Measurements from ENCODE around the gene CDHR1.

DNA sequence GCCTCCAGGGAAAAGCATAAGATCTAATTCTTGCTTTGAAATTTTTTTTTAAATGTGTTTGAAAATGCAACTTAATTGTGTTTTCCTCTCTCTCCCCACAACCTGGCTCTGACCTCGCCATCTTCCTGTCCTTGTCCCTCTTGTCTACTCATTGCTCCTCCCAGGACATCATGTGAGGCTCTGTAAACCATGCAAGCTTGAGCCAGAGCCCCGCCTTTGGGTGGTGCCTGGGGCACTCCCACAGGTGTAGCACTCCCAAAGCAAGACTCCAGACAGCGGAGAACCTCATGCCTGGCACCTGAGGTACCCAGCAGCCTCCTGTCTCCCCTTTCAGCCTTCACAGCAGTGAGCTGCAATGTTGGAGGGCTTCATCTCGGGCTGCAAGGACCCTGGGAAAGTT, 9.8 kb upstream of the CDHR1 start:
- TF ChIP-seq, protein P1, sequence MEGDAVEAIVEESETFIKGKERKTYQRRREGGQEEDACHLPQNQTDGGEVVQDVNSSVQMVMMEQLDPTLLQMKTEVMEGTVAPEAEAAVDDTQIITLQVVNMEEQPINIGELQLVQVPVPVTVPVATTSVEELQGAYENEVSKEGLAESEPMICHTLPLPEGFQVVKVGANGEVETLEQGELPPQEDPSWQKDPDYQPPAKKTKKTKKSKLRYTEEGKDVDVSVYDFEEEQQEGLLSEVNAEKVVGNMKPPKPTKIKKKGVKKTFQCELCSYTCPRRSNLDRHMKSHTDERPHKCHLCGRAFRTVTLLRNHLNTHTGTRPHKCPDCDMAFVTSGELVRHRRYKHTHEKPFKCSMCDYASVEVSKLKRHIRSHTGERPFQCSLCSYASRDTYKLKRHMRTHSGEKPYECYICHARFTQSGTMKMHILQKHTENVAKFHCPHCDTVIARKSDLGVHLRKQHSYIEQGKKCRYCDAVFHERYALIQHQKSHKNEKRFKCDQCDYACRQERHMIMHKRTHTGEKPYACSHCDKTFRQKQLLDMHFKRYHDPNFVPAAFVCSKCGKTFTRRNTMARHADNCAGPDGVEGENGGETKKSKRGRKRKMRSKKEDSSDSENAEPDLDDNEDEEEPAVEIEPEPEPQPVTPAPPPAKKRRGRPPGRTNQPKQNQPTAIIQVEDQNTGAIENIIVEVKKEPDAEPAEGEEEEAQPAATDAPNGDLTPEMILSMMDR (IDR thresholded peaks at IDR 0.05) = no peak
- no peak for TF ChIP-seq EP300 (IDR thresholded peaks at IDR 0.05)
- TF ChIP-seq POLR2AphosphoS5 (IDR thresholded peaks at IDR 0.05) = no peak
- no peak for TF ChIP-seq POLR2A (IDR thresholded peaks at IDR 0.05)

All from stomach (tissue), 4 donors.